Suppressor macrophage treated with lipopolysaccharide for 4 hours (primary cell): ENCODE data around the gene CCDC194.
A peak's percentile ranks its signal among the peaks of the same experiment; 100 is the strongest.

ENCODE experiments used
- DNase-seq: peaks from one replicate; pipeline ENCODE4 v3.0.0-alpha.2; 2020

Gene CCDC194

GRCh38 chr19:17405250-17406045 lies 11.5 kb upstream of the CCDC194 start, which contains the start of gene BST2:
BST2 (minus strand) TSS chr19:17405630; CDS start chr19:17405575, 55 bp downstream.
- DNase-seq, result peak; percentile 96

- DNase-seq, result no peak
These were observed 10.7 kb upstream of the CCDC194 start for GRCh38 chr19:17404621-17405249.

- DNase-seq, result no peak
These were observed 10.0 kb upstream of the CCDC194 start for GRCh38 chr19:17404015-17404414.

- peak; percentile 78 for DNase-seq
These were observed 9.2 kb upstream of the CCDC194 start for GRCh38 chr19:17402982-17403855.

GRCh38 chr19:17401628-17402027 lies 7.6 kb upstream of the CCDC194 start:
- no peak for DNase-seq

GRCh38 chr19:17398902-17399527 lies 5.0 kb upstream of the CCDC194 start:
- no peak for DNase-seq

- no peak for DNase-seq
These were observed 957 bp upstream of the CCDC194 start for GRCh38 chr19:17394891-17395415.

- DNase-seq, result no peak
These were observed 994 bp downstream of the CCDC194 start for GRCh38 chr19:17393002-17393401.

GRCh38 chr19:17391371-17392151 lies 2.4 kb downstream of the CCDC194 start:
- peak; percentile 53 for DNase-seq

GRCh38 chr19:17390665-17391370 lies 3.2 kb downstream of the CCDC194 start:
- DNase-seq, result peak; percentile 94

- no peak for DNase-seq
These were observed 3.9 kb downstream of the CCDC194 start for GRCh38 chr19:17389957-17390664.

GRCh38 chr19:17389288-17389687 lies 4.7 kb downstream of the CCDC194 start:
- DNase-seq, result no peak

GRCh38 chr19:17385878-17386611 lies 8.0 kb downstream of the CCDC194 start:
- peak; percentile 69 for DNase-seq

GRCh38 chr19:17380426-17381138 lies 13.4 kb downstream of the CCDC194 start:
- no peak for DNase-seq

- no peak for DNase-seq
These were observed 14.8 kb downstream of the CCDC194 start for GRCh38 chr19:17379221-17379631.

- no peak for DNase-seq
These were observed 15.7 kb downstream of the CCDC194 start for GRCh38 chr19:17378271-17378670.

- no peak for DNase-seq
These were observed 16.9 kb downstream of the CCDC194 start, which contains the start of gene PLVAP for GRCh38 chr19:17376935-17377600. PLVAP (minus strand) TSS chr19:17377342; CDS start chr19:17377288, 54 bp downstream.

GRCh38 chr19:17370026-17370587 lies 23.9 kb downstream of the CCDC194 start:
- peak; percentile 87 for DNase-seq
